GM12878 (cell line): ENCODE data around the gene ARL15. TPM values are rescaled to one million over a fixed set of nuclear protein-coding genes. Genes with fewer than 3 reads are reported as not detected.

Source experiments
- ATAC-seq: fragments of 200-7000 bp; cut with Tn5 transposase; 3 replicates; pipeline ENCODE4 v1.9.1; 2020; ENCODE audit warnings: mild to moderate bottlenecking, moderate library complexity
- BruUV-seq: library from RNA; stranded (reverse); fragments of 400-500 nt; replicated peaks from 2 replicates; lab custom pipeline; 2021; lab: Mats Ljungman, UMichigan
- CTCF ChIA-PET: fragments of 300-600 bp; sonication (Branson Sonifier 250); formaldehyde crosslinking; extraction: SDS; loops from one replicate; lab custom pipeline; 2021; ENCODE audit warnings: inconsistent platforms; lab: Yijun Ruan, JAX
- POLR2A ChIA-PET: fragments of 350-600 bp; formaldehyde crosslinking; extraction: SDS; loops from one replicate; lab custom pipeline; 2021; ENCODE audit warnings: inconsistent platforms; lab: Charles Lee
- RAD21 ChIA-PET: fragments of 300-600 bp; sonication (Branson Sonifier 250); formaldehyde crosslinking; loops from one replicate; lab custom pipeline; 2023; ENCODE audit warnings: antibody characterized with exemption; ENCODE audit not compliant: unreplicated experiment; lab: Charles Lee
- SMC1A ChIA-PET: fragments of 300-600 bp; sonication (Branson Sonifier 250); formaldehyde crosslinking; loops from one replicate; lab custom pipeline; 2023; ENCODE audit not compliant: unreplicated experiment, uncharacterized antibody; lab: Charles Lee
- DNase-seq: peaks from one replicate; pipeline ENCODE4 v3.0.0-alpha.2; 2011; ENCODE audit warnings: low read depth, low spot score
- FAIRE-seq: peaks from 3 replicates; lab custom pipeline; 2011; peaks lifted over from hg19 to GRCh38; lab: Jason Lieb, UNC
- H2AFZ ChIP-seq: 2 replicates; pipeline ENCODE4 v1.6.0; 2011; ENCODE audit warnings: low read depth, low read length, control low read depth; ENCODE audit not compliant: control insufficient read depth
- H3K27ac ChIP-seq: 2 replicates; pipeline ENCODE4 v1.5.1; 2011; ENCODE audit warnings: control low read depth; ENCODE audit not compliant: control insufficient read depth, insufficient read depth
- H3K27me3 ChIP-seq, 2 experiments: replicated peaks in 1 of 2; 2 replicates each; pipeline versions ENCODE4 v1.6.0 to v1.6.1; 2011; ENCODE audit warnings: low read length in 1 of 2; ENCODE audit not compliant: control insufficient read depth in 2 of 2, insufficient read depth in 2 of 2
- H3K36me3 ChIP-seq, 2 experiments: 2 replicates each; pipeline ENCODE4 v1.5.1; 2011; ENCODE audit warnings: low read length in 1 of 2; ENCODE audit not compliant: control insufficient read depth in 2 of 2, insufficient read depth in 2 of 2
- H3K4me1 ChIP-seq: 2 replicates; pipeline ENCODE4 v1.6.1; 2011; ENCODE audit warnings: mild to moderate bottlenecking, low read length, moderate library complexity, mixed read lengths; ENCODE audit not compliant: control insufficient read depth, insufficient read depth
- H3K4me2 ChIP-seq: 2 replicates; pipeline ENCODE4 v1.6.0; 2011; ENCODE audit warnings: control low read depth; ENCODE audit not compliant: control insufficient read depth, insufficient read depth
- H3K4me3 ChIP-seq: fragments of 200-600 bp; sonication (generic); 2 replicates; pipeline ENCODE4 v1.5.1; 2016
- H3K79me2 ChIP-seq: 2 replicates; pipeline ENCODE4 v1.6.0; 2011; ENCODE audit warnings: low read length; ENCODE audit not compliant: control insufficient read depth, insufficient read depth
- H3K9ac ChIP-seq: 2 replicates; pipeline ENCODE4 v1.8.0; 2011; ENCODE audit warnings: low read length, control low read depth, mixed read lengths; ENCODE audit not compliant: control insufficient read depth, insufficient read depth
- H3K9me3 ChIP-seq: replicated peaks from 3 replicates; pipeline ENCODE4 v1.5.1; 2011; ENCODE audit warnings: mild to moderate bottlenecking, low read length; ENCODE audit not compliant: control insufficient read depth, insufficient read depth
- H4K20me1 ChIP-seq: 2 replicates; pipeline ENCODE4 v1.6.0; 2011; ENCODE audit not compliant: control insufficient read depth, insufficient read depth
- CBFB ChIP-seq: IDR thresholded peaks from 2 replicates; pipeline ENCODE4 v1.6.1; 2016; ENCODE audit warnings: antibody characterized with exemption, low read depth
- CBX5 ChIP-seq: sonication (generic); IDR thresholded peaks from 2 replicates; pipeline ENCODE4 v1.6.1; 2016; ENCODE audit warnings: low read depth, moderate library complexity, mild to moderate bottlenecking, inconsistent platforms
- CHD1 ChIP-seq: IDR thresholded peaks from 2 replicates; pipeline ENCODE4 v1.6.1; 2012; ENCODE audit warnings: low read depth, low read length, improper control_type of control experiment
- GABPA ChIP-seq: IDR thresholded peaks from 2 replicates; pipeline ENCODE4 v1.6.1; 2014; ENCODE audit warnings: antibody characterized with exemption, low read depth, mild to moderate bottlenecking, inconsistent platforms
- IKZF1 ChIP-seq: fragments of 450-650 bp; conservative IDR thresholded peaks from 2 replicates; pipeline ENCODE4 v1.6.1; 2017; ENCODE audit warnings: antibody characterized with exemption, mild to moderate bottlenecking
- NFXL1 ChIP-seq: fragments of 450-650 bp; IDR thresholded peaks from 2 replicates; pipeline ENCODE4 v1.6.1; 2017; ENCODE audit warnings: antibody characterized with exemption, mild to moderate bottlenecking, borderline replicate concordance
- NR2C1 ChIP-seq: fragments of 450-650 bp; IDR thresholded peaks from 2 replicates; pipeline ENCODE4 v1.6.1; 2017; ENCODE audit warnings: antibody characterized with exemption, mild to moderate bottlenecking, moderate library complexity
- NR2F1 ChIP-seq: fragments of 450-650 bp; conservative IDR thresholded peaks from 2 replicates; pipeline ENCODE4 v1.6.1; 2017; ENCODE audit warnings: mild to moderate bottlenecking
- PAX5 ChIP-seq: IDR thresholded peaks from 2 replicates; pipeline ENCODE4 v1.6.1; 2011; ENCODE audit warnings: low read depth, low read length, borderline replicate concordance
- POLR2AphosphoS2 ChIP-seq: IDR thresholded peaks from 2 replicates; pipeline ENCODE4 v1.6.1; 2011; ENCODE audit warnings: low read depth, mild to moderate bottlenecking, low read length, improper control_type of control experiment, moderate library complexity
- ZNF622 ChIP-seq: fragments of 450-650 bp; IDR thresholded peaks from 2 replicates; pipeline ENCODE4 v1.6.1; 2017; ENCODE audit warnings: mild to moderate bottlenecking, inconsistent platforms
- WGBS: methylation state at CpG from one replicate; pipeline ENCODE4 v1.1.6; 2016; ENCODE audit warnings: low lambda C conversion rate; ENCODE audit not compliant: insufficient replicate concordance, insufficient coverage; ENCODE audit errors: missing lambda C conversion rate; 5-methylcytosine and 5-hydroxymethylcytosine counted together
- in situ Hi-C: fragments of 300-500 bp; cut with MboI; formaldehyde crosslinking; loops from 9 replicates; pipeline ENCODE4 v1.14.3; 2018; ENCODE audit warnings: mixed read lengths
- intact Hi-C: fragments of 100-400 bp; cut with micrococcal nuclease; formaldehyde crosslinking; loops from one replicate; pipeline ENCODE4 v1.14.2; 2022; ENCODE audit not compliant: unreplicated experiment
- polyA plus RNA-seq, 11 experiments: library from polyadenylated mRNA; depleted of rRNA in 4 of 11; unstranded in 6 of 11; stranded (reverse) in 5 of 11; fragments of >200 nt; fragmentation: Nextera tagmentation in 4 of 11; fragmentation: Illumina TruSeq in 1 of 11; extraction: Ambion mirVana in 4 of 11; extraction: Trizol in 1 of 11; gene quantifications; 1 replicate in 1 of 11; 2 replicates in 10 of 11; pipeline versions ENCODE4 v1.2.1 to v1.2.3, GENCODE V29; 2011 to 2016; ENCODE audit warnings: inconsistent platforms in 2 of 11, missing spikeins in 2 of 11, low read depth in 1 of 11
- total RNA-seq, 4 experiments: library from RNA; depleted of rRNA in 3 of 4; stranded (reverse); fragments of >200 nt in 3 of 4; fragmentation: Illumina TruSeq in 1 of 4; extraction: Trizol in 1 of 4; gene quantifications; 2 replicates each; pipeline versions ENCODE4 v1.2.1 to v1.2.3, GENCODE V29; 2013 to 2021
- TF ChIP-seq, protein P1 (sequence below): fragments of 450-650 bp; IDR thresholded peaks from 2 replicates; pipeline ENCODE4 v1.6.1; 2018; ENCODE audit warnings: borderline replicate concordance, mild to moderate bottlenecking; ENCODE audit not compliant: partially characterized antibody
- TF ChIP-seq, protein P2 (sequence below): fragments of 450-650 bp; IDR thresholded peaks from 2 replicates; pipeline ENCODE4 v1.6.1; 2017; ENCODE audit warnings: mild to moderate bottlenecking, moderate library complexity
- TF ChIP-seq, protein P3 (sequence below): fragments of 450-650 bp; IDR thresholded peaks from 2 replicates; pipeline ENCODE4 v1.6.1; 2016; ENCODE audit warnings: mild to moderate bottlenecking, moderate library complexity, borderline replicate concordance

The ARL15 gene
- total and polyA plus RNA-seq, 10 of the 15 experiments (the other 5 are each of a cell fraction or from before 2014, with no cell fraction given): 3.6 to 11.0 (median 7.7) TPM

GRCh38 chr5:54086191-54086590 lies 224.2 kb downstream of the ARL15 start:
- Histone ChIP-seq H3K79me2 (no peaks in the 10 kb centered on the region), H3K4me3 (no peak overlapping the region), H3K27me3 (no peaks in the 10 kb centered on the region), H3K4me2 (no peak overlapping the region), H3K9me3 (no peaks in the 10 kb centered on the region), H3K4me1 (no peaks in the 10 kb centered on the region), H2AFZ (no peak overlapping the region), H4K20me1 (no peaks in the 10 kb centered on the region), H3K27ac (no peak overlapping the region), H3K9ac (no peak overlapping the region), H3K36me3 (no peaks in the 10 kb centered on the region)
- WGBS: 100% methylated on average over 2 of the region's 2 CpGs
- RAD21 ChIA-PET: interaction anchor here (0.6 kb wide), 1 partner anchor 11 kb away, joined by 3 read pairs; no protein-coding TSS in a partner anchor
- ATAC-seq (no peak), FAIRE-seq (no peak), DNase-seq (no peak)
- POLR2A ChIA-PET: no interaction called here
- SMC1A ChIA-PET: interaction anchor here (0.6 to 0.9 kb wide), 2 partner anchors 116 to 357 kb away, joined by 3 read pairs; no protein-coding TSS in a partner anchor
- in situ Hi-C loops: no loop called here
- BruUV-seq: no TSS peak
- CTCF ChIA-PET: interaction anchor here (0.7 kb wide), 1 partner anchor 101 kb away, joined by 3 read pairs; no protein-coding TSS in a partner anchor
- intact Hi-C loops: no loop called here
- TF ChIP-seq, protein P1, sequence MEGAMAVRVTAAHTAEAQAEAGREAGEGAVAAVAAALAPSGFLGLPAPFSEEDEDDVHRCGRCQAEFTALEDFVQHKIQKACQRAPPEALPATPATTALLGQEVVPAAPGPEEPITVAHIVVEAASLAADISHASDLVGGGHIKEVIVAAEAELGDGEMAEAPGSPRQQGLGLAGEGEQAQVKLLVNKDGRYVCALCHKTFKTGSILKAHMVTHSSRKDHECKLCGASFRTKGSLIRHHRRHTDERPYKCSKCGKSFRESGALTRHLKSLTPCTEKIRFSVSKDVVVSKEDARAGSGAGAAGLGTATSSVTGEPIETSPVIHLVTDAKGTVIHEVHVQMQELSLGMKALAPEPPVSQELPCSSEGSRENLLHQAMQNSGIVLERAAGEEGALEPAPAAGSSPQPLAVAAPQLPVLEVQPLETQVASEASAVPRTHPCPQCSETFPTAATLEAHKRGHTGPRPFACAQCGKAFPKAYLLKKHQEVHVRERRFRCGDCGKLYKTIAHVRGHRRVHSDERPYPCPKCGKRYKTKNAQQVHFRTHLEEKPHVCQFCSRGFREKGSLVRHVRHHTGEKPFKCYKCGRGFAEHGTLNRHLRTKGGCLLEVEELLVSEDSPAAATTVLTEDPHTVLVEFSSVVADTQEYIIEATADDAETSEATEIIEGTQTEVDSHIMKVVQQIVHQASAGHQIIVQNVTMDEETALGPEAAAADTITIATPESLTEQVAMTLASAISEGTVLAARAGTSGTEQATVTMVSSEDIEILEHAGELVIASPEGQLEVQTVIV: no peak
- TF ChIP-seq NFXL1: no peak
- TF ChIP-seq ZNF622: no peak
- TF ChIP-seq NR2F1: no peak
- no peak for TF ChIP-seq POLR2AphosphoS2
- no peak for TF ChIP-seq CBFB
- TF ChIP-seq PAX5: no peak
- no peak for TF ChIP-seq GABPA
- TF ChIP-seq, protein P2, sequence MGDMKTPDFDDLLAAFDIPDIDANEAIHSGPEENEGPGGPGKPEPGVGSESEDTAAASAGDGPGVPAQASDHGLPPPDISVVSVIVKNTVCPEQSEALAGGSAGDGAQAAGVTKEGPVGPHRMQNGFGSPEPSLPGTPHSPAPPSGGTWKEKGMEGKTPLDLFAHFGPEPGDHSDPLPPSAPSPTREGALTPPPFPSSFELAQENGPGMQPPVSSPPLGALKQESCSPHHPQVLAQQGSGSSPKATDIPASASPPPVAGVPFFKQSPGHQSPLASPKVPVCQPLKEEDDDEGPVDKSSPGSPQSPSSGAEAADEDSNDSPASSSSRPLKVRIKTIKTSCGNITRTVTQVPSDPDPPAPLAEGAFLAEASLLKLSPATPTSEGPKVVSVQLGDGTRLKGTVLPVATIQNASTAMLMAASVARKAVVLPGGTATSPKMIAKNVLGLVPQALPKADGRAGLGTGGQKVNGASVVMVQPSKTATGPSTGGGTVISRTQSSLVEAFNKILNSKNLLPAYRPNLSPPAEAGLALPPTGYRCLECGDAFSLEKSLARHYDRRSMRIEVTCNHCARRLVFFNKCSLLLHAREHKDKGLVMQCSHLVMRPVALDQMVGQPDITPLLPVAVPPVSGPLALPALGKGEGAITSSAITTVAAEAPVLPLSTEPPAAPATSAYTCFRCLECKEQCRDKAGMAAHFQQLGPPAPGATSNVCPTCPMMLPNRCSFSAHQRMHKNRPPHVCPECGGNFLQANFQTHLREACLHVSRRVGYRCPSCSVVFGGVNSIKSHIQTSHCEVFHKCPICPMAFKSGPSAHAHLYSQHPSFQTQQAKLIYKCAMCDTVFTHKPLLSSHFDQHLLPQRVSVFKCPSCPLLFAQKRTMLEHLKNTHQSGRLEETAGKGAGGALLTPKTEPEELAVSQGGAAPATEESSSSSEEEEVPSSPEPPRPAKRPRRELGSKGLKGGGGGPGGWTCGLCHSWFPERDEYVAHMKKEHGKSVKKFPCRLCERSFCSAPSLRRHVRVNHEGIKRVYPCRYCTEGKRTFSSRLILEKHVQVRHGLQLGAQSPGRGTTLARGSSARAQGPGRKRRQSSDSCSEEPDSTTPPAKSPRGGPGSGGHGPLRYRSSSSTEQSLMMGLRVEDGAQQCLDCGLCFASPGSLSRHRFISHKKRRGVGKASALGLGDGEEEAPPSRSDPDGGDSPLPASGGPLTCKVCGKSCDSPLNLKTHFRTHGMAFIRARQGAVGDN: no peak
- TF ChIP-seq, protein P3, sequence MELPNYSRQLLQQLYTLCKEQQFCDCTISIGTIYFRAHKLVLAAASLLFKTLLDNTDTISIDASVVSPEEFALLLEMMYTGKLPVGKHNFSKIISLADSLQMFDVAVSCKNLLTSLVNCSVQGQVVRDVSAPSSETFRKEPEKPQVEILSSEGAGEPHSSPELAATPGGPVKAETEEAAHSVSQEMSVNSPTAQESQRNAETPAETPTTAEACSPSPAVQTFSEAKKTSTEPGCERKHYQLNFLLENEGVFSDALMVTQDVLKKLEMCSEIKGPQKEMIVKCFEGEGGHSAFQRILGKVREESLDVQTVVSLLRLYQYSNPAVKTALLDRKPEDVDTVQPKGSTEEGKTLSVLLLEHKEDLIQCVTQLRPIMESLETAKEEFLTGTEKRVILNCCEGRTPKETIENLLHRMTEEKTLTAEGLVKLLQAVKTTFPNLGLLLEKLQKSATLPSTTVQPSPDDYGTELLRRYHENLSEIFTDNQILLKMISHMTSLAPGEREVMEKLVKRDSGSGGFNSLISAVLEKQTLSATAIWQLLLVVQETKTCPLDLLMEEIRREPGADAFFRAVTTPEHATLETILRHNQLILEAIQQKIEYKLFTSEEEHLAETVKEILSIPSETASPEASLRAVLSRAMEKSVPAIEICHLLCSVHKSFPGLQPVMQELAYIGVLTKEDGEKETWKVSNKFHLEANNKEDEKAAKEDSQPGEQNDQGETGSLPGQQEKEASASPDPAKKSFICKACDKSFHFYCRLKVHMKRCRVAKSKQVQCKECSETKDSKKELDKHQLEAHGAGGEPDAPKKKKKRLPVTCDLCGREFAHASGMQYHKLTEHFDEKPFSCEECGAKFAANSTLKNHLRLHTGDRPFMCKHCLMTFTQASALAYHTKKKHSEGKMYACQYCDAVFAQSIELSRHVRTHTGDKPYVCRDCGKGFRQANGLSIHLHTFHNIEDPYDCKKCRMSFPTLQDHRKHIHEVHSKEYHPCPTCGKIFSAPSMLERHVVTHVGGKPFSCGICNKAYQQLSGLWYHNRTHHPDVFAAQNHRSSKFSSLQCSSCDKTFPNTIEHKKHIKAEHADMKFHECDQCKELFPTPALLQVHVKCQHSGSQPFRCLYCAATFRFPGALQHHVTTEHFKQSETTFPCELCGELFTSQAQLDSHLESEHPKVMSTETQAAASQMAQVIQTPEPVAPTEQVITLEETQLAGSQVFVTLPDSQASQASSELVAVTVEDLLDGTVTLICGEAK: no peak
- no peak for TF ChIP-seq CHD1
- no peak for TF ChIP-seq CBX5
- no peak for TF ChIP-seq NR2C1
- TF ChIP-seq IKZF1: no peak
